Body of pancreas (tissue), 4 donors: ENCODE results near the gene TAS2R4.

Experiments used
- POLR2A ChIP-seq, 3 donors: fragments of 450-650 bp; IDR thresholded peaks; one replicate each; pipeline ENCODE4 v1.6.1; 2016; ENCODE audit warnings: antibody characterized with exemption in 3 of 3, mild to moderate bottlenecking in 2 of 3
- TF ChIP-seq, protein P1 (sequence below), 7 experiments: fragments of 450-650 bp in 4 of 7; fragments of 200-600 bp in 3 of 7; sonication (generic) in 3 of 7; IDR thresholded peaks; one replicate each; pipeline ENCODE4 v1.5.1; 2016 to 2019; ENCODE audit warnings: antibody characterized with exemption in 7 of 7

GRCh38 chr7:141776374-141776773 is at the start of gene TAS2R4:
- TF ChIP-seq POLR2A (IDR thresholded peaks at IDR 0.05), result no peak
- TF ChIP-seq, protein P1, sequence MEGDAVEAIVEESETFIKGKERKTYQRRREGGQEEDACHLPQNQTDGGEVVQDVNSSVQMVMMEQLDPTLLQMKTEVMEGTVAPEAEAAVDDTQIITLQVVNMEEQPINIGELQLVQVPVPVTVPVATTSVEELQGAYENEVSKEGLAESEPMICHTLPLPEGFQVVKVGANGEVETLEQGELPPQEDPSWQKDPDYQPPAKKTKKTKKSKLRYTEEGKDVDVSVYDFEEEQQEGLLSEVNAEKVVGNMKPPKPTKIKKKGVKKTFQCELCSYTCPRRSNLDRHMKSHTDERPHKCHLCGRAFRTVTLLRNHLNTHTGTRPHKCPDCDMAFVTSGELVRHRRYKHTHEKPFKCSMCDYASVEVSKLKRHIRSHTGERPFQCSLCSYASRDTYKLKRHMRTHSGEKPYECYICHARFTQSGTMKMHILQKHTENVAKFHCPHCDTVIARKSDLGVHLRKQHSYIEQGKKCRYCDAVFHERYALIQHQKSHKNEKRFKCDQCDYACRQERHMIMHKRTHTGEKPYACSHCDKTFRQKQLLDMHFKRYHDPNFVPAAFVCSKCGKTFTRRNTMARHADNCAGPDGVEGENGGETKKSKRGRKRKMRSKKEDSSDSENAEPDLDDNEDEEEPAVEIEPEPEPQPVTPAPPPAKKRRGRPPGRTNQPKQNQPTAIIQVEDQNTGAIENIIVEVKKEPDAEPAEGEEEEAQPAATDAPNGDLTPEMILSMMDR (IDR thresholded peaks at IDR 0.05), result no peak
